Measurements from ENCODE around the gene FXR1.

- TF ChIP-seq ZNF619 (CRISPR knock-in tag; IDR thresholded peaks at IDR 0.05), result no peak
- TF ChIP-seq DNMT3B (CRISPR knock-in tag; conservative IDR thresholded peaks at IDR 0.05), result no peak
- no peak for TF ChIP-seq ZNF749 (CRISPR knock-in tag; IDR thresholded peaks at IDR 0.05; ENCODE audit: borderline replicate concordance)
- TF ChIP-seq ATF2 (CRISPR knock-in tag; IDR thresholded peaks at IDR 0.05), result no peak
- TF ChIP-seq ZBTB20 (CRISPR knock-in tag; IDR thresholded peaks at IDR 0.05; ENCODE audit: borderline replicate concordance, low read depth), result no peak
- TF ChIP-seq ZC3H4 (CRISPR knock-in tag; IDR thresholded peaks at IDR 0.05; ENCODE audit: borderline replicate concordance), result no peak
- no peak for TF ChIP-seq RELA (CRISPR knock-in tag; IDR thresholded peaks at IDR 0.05)
- no peak for TF ChIP-seq NR2C2 (CRISPR knock-in tag; IDR thresholded peaks at IDR 0.05; ENCODE audit: borderline replicate concordance)
- TF ChIP-seq CTCF (CRISPR knock-in tag; IDR thresholded peaks at IDR 0.05), result no peak
- no peak for TF ChIP-seq NBN (conservative IDR thresholded peaks at IDR 0.05)
- no peak for TF ChIP-seq MXI1 (IDR thresholded peaks at IDR 0.05; ENCODE audit: borderline replicate concordance, low read depth, low read length)
- TF ChIP-seq EHMT2 (IDR thresholded peaks at IDR 0.05; ENCODE audit: borderline replicate concordance, low read depth, low read length), result no peak
- no peak for TF ChIP-seq REPIN1 (CRISPR knock-in tag; IDR thresholded peaks at IDR 0.05; ENCODE audit: borderline replicate concordance, low read depth)
- TF ChIP-seq SRF (IDR thresholded peaks at IDR 0.05; ENCODE audit: low read depth, low read length), result no peak
Observed at GRCh38 chr3:181007262-181007661, 94.8 kb downstream of the FXR1 start.
